A549 (cell line): ENCODE measurements around the gene PODN. TPM values are rescaled to one million over a fixed set of nuclear protein-coding genes. Genes with fewer than 3 reads are reported as not detected.

Experiments
- ATAC-seq, 2 experiments: fragments of 200-7000 bp in 1 of 2; fragments of >200 bp in 1 of 2; cut with Nextera tagmentation in 1 of 2; cut with Tn5 transposase in 1 of 2; 3 replicates each; pipeline versions ENCODE4 v1.8.0 to v1.9.1; 2018 to 2020; ENCODE audit warnings: mild to moderate bottlenecking in 1 of 2, moderate library complexity in 1 of 2
- CTCF ChIA-PET: fragments of 300-600 bp; sonication (Branson Sonifier 250); formaldehyde crosslinking; extraction: SDS; loops from one replicate; lab custom pipeline; 2021; ENCODE audit warnings: antibody characterized with exemption, inconsistent platforms; lab: Yijun Ruan, JAX
- POLR2A ChIA-PET: fragments of 350-600 bp; formaldehyde crosslinking; extraction: SDS; loops from one replicate; lab custom pipeline; 2021; ENCODE audit warnings: antibody characterized with exemption, inconsistent platforms; lab: Yijun Ruan, JAX
- DNase-seq, 2 experiments: peaks; one replicate each; pipeline versions ENCODE4 v3.0.0 to v3.0.0-alpha.2; 2011 to 2016; ENCODE audit warnings: low read depth in 1 of 2, low spot score in 1 of 2
- FAIRE-seq: peaks from 2 replicates; lab custom pipeline; 2011; peaks lifted over from hg19 to GRCh38; lab: Jason Lieb, UNC
- H3K27ac ChIP-seq, 2 experiments: fragments of >200 bp; sonication (Bioruptor Twin); formaldehyde crosslinking; 3 replicates each; pipeline ENCODE4 v1.5.1; 2016 to 2017
- H3K4me1 ChIP-seq: fragments of >200 bp; sonication (Bioruptor Twin); formaldehyde crosslinking; 3 replicates; pipeline ENCODE4 v1.6.1; 2016
- H3K4me2 ChIP-seq: fragments of >200 bp; sonication (Bioruptor Twin); formaldehyde crosslinking; 3 replicates; pipeline ENCODE4 v1.6.1; 2016
- H3K4me3 ChIP-seq: fragments of >200 bp; sonication (Bioruptor Twin); formaldehyde crosslinking; 3 replicates; pipeline ENCODE4 v1.5.1; 2016
- H3K9me3 ChIP-seq: fragments of >200 bp; sonication (Bioruptor Twin); formaldehyde crosslinking; 3 replicates; pipeline ENCODE4 v1.6.1; 2016
- ATOH8 ChIP-seq: fragments of 250-450 bp; sonication (Bioruptor Pico); IDR thresholded peaks from 2 replicates; pipeline ENCODE4 v1.5.0; 2020; ENCODE audit warnings: low read depth, mild to moderate bottlenecking, moderate library complexity
- CBX2 ChIP-seq: fragments of 200-600 bp; sonication (generic); IDR thresholded peaks from 2 replicates; pipeline ENCODE4 v1.6.1; 2016; ENCODE audit warnings: low read depth, mild to moderate bottlenecking, borderline replicate concordance
- CBX8 ChIP-seq: fragments of 200-600 bp; sonication (generic); IDR thresholded peaks from 2 replicates; pipeline ENCODE4 v1.6.1; 2016
- CEBPB ChIP-seq, 2 experiments: fragments of >200 bp in 1 of 2; sonication (Bioruptor Twin) in 1 of 2; formaldehyde crosslinking in 1 of 2; IDR thresholded peaks; 2 replicates each; pipeline ENCODE4 v1.6.1; 2012 to 2016
- E2F6 ChIP-seq: IDR thresholded peaks from 2 replicates; pipeline ENCODE4 v1.6.1; 2012; ENCODE audit warnings: low read depth, borderline replicate concordance
- EHMT2 ChIP-seq: fragments of 200-600 bp; sonication (generic); IDR thresholded peaks from 2 replicates; pipeline ENCODE4 v1.6.1; 2016; ENCODE audit warnings: antibody characterized with exemption, low read depth, mild to moderate bottlenecking, moderate library complexity
- ELK1 ChIP-seq: fragments of 150-350 bp; IDR thresholded peaks from 2 replicates; pipeline ENCODE4 v1.6.1; 2014; ENCODE audit warnings: low read depth, mild to moderate bottlenecking, low read length
- FOSL2 ChIP-seq, 2 experiments: fragments of 450-650 bp in 1 of 2; fragments of >200 bp in 1 of 2; sonication (Bioruptor Twin) in 1 of 2; formaldehyde crosslinking; IDR thresholded peaks; 2 replicates each; pipeline versions ENCODE4 v1.5.0 to v1.6.1; 2016 to 2020; ENCODE audit warnings: mild to moderate bottlenecking in 1 of 2, moderate library complexity in 1 of 2
- HEYL ChIP-seq: fragments of 250-450 bp; sonication (Bioruptor Pico); IDR thresholded peaks from 2 replicates; pipeline ENCODE4 v1.8.0; 2021; ENCODE audit warnings: mild to moderate bottlenecking, moderate library complexity
- HMGXB4 ChIP-seq: fragments of 250-450 bp; sonication (Bioruptor Pico); IDR thresholded peaks from 2 replicates; pipeline ENCODE4 v1.5.0; 2021; ENCODE audit warnings: mild to moderate bottlenecking, moderate library complexity, borderline replicate concordance
- HOXB13 ChIP-seq: fragments of 250-450 bp; sonication (Bioruptor Pico); IDR thresholded peaks from 2 replicates; pipeline ENCODE4 v1.5.0; 2020; ENCODE audit warnings: low read depth, mild to moderate bottlenecking, moderate library complexity
- JUNB ChIP-seq: fragments of >200 bp; sonication (Bioruptor Twin); formaldehyde crosslinking; IDR thresholded peaks from 2 replicates; pipeline ENCODE4 v1.6.1; 2016
- KDM1A ChIP-seq: fragments of 200-600 bp; sonication (generic); IDR thresholded peaks from 2 replicates; pipeline ENCODE4 v1.6.1; 2016; ENCODE audit warnings: low read depth, mild to moderate bottlenecking
- MAX ChIP-seq: IDR thresholded peaks from 2 replicates; pipeline ENCODE4 v1.6.1; 2012
- MAZ ChIP-seq: fragments of 150-350 bp; IDR thresholded peaks from 2 replicates; pipeline ENCODE4 v1.6.1; 2014; ENCODE audit warnings: antibody characterized with exemption, low read depth, low read length, borderline replicate concordance
- NPAS2 ChIP-seq: fragments of 250-450 bp; sonication (Bioruptor Pico); IDR thresholded peaks from 2 replicates; pipeline ENCODE4 v1.8.0; 2022; ENCODE audit warnings: mild to moderate bottlenecking, moderate library complexity, borderline replicate concordance
- NR3C1 ChIP-seq: fragments of >200 bp; sonication (Bioruptor Twin); formaldehyde crosslinking; IDR thresholded peaks from 3 replicates; pipeline ENCODE4 v1.6.1; 2017
- RAD21 ChIP-seq, 2 experiments: fragments of >200 bp in 1 of 2; sonication (Bioruptor Twin) in 1 of 2; formaldehyde crosslinking in 1 of 2; IDR thresholded peaks in 1 of 2; conservative IDR thresholded peaks in 1 of 2; 2 replicates in 1 of 2; 3 replicates in 1 of 2; pipeline ENCODE4 v1.6.1; 2012 to 2018; ENCODE audit warnings: inconsistent platforms in 1 of 2
- RFX5 ChIP-seq: fragments of 450-650 bp; IDR thresholded peaks from 2 replicates; pipeline ENCODE4 v1.7.1; 2014; ENCODE audit warnings: antibody characterized with exemption, mild to moderate bottlenecking, moderate library complexity
- SREBF2 ChIP-seq: fragments of 450-650 bp; IDR thresholded peaks from 2 replicates; pipeline ENCODE4 v1.6.1; 2014; ENCODE audit warnings: mild to moderate bottlenecking, moderate library complexity
- TFCP2L1 ChIP-seq: fragments of 250-450 bp; sonication (Bioruptor Pico); IDR thresholded peaks from 2 replicates; pipeline ENCODE4 v1.5.0; 2021; ENCODE audit warnings: mild to moderate bottlenecking
- TP53 ChIP-seq: fragments of 250-450 bp; sonication (Bioruptor Pico); IDR thresholded peaks from 2 replicates; pipeline ENCODE4 v1.5.0; 2021; ENCODE audit warnings: mild to moderate bottlenecking, moderate library complexity
- USF2 ChIP-seq: fragments of 450-650 bp; IDR thresholded peaks from 2 replicates; pipeline ENCODE4 v1.6.1; 2014; ENCODE audit warnings: antibody characterized with exemption
- ZSCAN20 ChIP-seq: fragments of 250-450 bp; sonication (Bioruptor Pico); IDR thresholded peaks from 2 replicates; pipeline ENCODE4 v1.8.0; 2022; ENCODE audit warnings: mild to moderate bottlenecking, moderate library complexity
- WGBS: methylation state at CpG from one replicate; pipeline ENCODE4 v1.1.6; 2017; ENCODE audit errors: missing lambda C conversion rate; 5-methylcytosine and 5-hydroxymethylcytosine counted together
- polyA plus RNA-seq, 4 experiments: library from polyadenylated mRNA; depleted of rRNA in 3 of 4; stranded (reverse); fragments of >200 nt; fragmentation: RNase III in 1 of 4; extraction: RNeasy Plus Mini Kit Qiagen cat#74134 plus additional on column Dnase treatment in 1 of 4; gene quantifications; 2 replicates in 3 of 4; 3 replicates in 1 of 4; pipeline ENCODE4 v1.2.3, GENCODE V29; 2011 to 2017

The PODN gene
- polyA plus RNA-seq, 2 of the 4 experiments (the other 2 are of a cell fraction), result 0.05 TPM; not detected in 1

GRCh38 chr1:53069265-53069662, 7.3 kb downstream of the PODN start:
- no peak for ATAC-seq
- Histone ChIP-seq H3K4me2 (no peak overlapping the region), H3K4me1 (no peaks in the 10 kb centered on the region), H3K9me3 (no peaks in the 10 kb centered on the region), H3K4me3 (no peak overlapping the region), H3K27ac (no peak overlapping the region)
- CTCF ChIA-PET, result no interaction called here
- POLR2A ChIA-PET, result no interaction called here
- 95% methylated on average over 6 of the region's 7 CpGs for WGBS
- DNase-seq, result no peak
- FAIRE-seq, result no peak
- TF ChIP-seq ZSCAN20 (CRISPR knock-in tag) (no peak), JUNB (no peak), KDM1A (no peak), NPAS2 (CRISPR knock-in tag) (no peak)

GRCh38 chr1:53069663-53070327, 7.8 kb downstream of the PODN start:
- no peak overlapping the region for H3K4me2 ChIP-seq
- WGBS, result 93% methylated on average over 15 of the region's 31 CpGs
- H3K4me3 ChIP-seq, result no peak overlapping the region
- no peaks in the 10 kb centered on the region for H3K9me3 ChIP-seq
- FAIRE-seq (no peak), ATAC-seq (no peak; a peak in 1 of 6 replicates), DNase-seq (no peak)
- no peak overlapping the region for H3K27ac ChIP-seq
- ChIA-PET POLR2A (no interaction called here), CTCF (no interaction called here)
- no peaks in the 10 kb centered on the region for H3K4me1 ChIP-seq
- TF ChIP-seq USF2 (no peak), HMGXB4 (no peak), CBX2 (no peak), NR3C1 (no peak), ATOH8 (CRISPR knock-in tag) (no peak), MAZ (no peak), FOSL2 (IDR thresholded peaks at IDR 0.05) (no peak), FOSL2 (CRISPR knock-in tag; IDR thresholded peaks at IDR 0.05) (no peak), HEYL (no peak), CBX8 (no peak), SREBF2 (no peak), ELK1 (no peak), MAX (no peak), EHMT2 (no peak), TP53 (CRISPR knock-in tag) (no peak), CEBPB (IDR thresholded peaks at IDR 0.05) (no peak), HOXB13 (no peak), RFX5 (no peak), E2F6 (no peak), TFCP2L1 (CRISPR knock-in tag) (no peak), RAD21 (conservative IDR thresholded peaks at IDR 0.05 in 1 of 2, IDR thresholded peaks at IDR 0.05 in 1 of 2) (no peak)
- TF ChIP-seq, all 56 proteins: peak for 0
